GM12878 (cell line): ENCODE results near the gene TRAF3. TPM values are rescaled to one million over a fixed set of nuclear protein-coding genes. Genes with fewer than 3 reads are reported as not detected.

ENCODE experiments used
- ATAC-seq: fragments of 200-7000 bp; cut with Tn5 transposase; 3 replicates; pipeline ENCODE4 v1.9.1; 2020; ENCODE audit warnings: mild to moderate bottlenecking, moderate library complexity
- BruUV-seq: library from RNA; stranded (reverse); fragments of 400-500 nt; replicated peaks from 2 replicates; lab custom pipeline; 2021; lab: Mats Ljungman, UMichigan
- CTCF ChIA-PET: fragments of 300-600 bp; sonication (Branson Sonifier 250); formaldehyde crosslinking; extraction: SDS; loops from one replicate; lab custom pipeline; 2021; ENCODE audit warnings: inconsistent platforms; lab: Yijun Ruan, JAX
- POLR2A ChIA-PET: fragments of 350-600 bp; formaldehyde crosslinking; extraction: SDS; loops from one replicate; lab custom pipeline; 2021; ENCODE audit warnings: inconsistent platforms; lab: Charles Lee
- RAD21 ChIA-PET: fragments of 300-600 bp; sonication (Branson Sonifier 250); formaldehyde crosslinking; loops from one replicate; lab custom pipeline; 2023; ENCODE audit warnings: antibody characterized with exemption; ENCODE audit not compliant: unreplicated experiment; lab: Charles Lee
- SMC1A ChIA-PET: fragments of 300-600 bp; sonication (Branson Sonifier 250); formaldehyde crosslinking; loops from one replicate; lab custom pipeline; 2023; ENCODE audit not compliant: unreplicated experiment, uncharacterized antibody; lab: Charles Lee
- DNase-seq: peaks from one replicate; pipeline ENCODE4 v3.0.0-alpha.2; 2011; ENCODE audit warnings: low read depth, low spot score
- FAIRE-seq: peaks from 3 replicates; lab custom pipeline; 2011; peaks lifted over from hg19 to GRCh38; lab: Jason Lieb, UNC
- H2AFZ ChIP-seq: 2 replicates; pipeline ENCODE4 v1.6.0; 2011; ENCODE audit warnings: low read depth, low read length, control low read depth; ENCODE audit not compliant: control insufficient read depth
- H3K27ac ChIP-seq: 2 replicates; pipeline ENCODE4 v1.5.1; 2011; ENCODE audit warnings: control low read depth; ENCODE audit not compliant: control insufficient read depth, insufficient read depth
- H3K27me3 ChIP-seq, 2 experiments: replicated peaks in 1 of 2; 2 replicates each; pipeline versions ENCODE4 v1.6.0 to v1.6.1; 2011; ENCODE audit warnings: low read length in 1 of 2; ENCODE audit not compliant: control insufficient read depth in 2 of 2, insufficient read depth in 2 of 2
- H3K36me3 ChIP-seq, 2 experiments: 2 replicates each; pipeline ENCODE4 v1.5.1; 2011; ENCODE audit warnings: low read length in 1 of 2; ENCODE audit not compliant: control insufficient read depth in 2 of 2, insufficient read depth in 2 of 2
- H3K4me1 ChIP-seq: 2 replicates; pipeline ENCODE4 v1.6.1; 2011; ENCODE audit warnings: mild to moderate bottlenecking, low read length, moderate library complexity, mixed read lengths; ENCODE audit not compliant: control insufficient read depth, insufficient read depth
- H3K4me2 ChIP-seq: 2 replicates; pipeline ENCODE4 v1.6.0; 2011; ENCODE audit warnings: control low read depth; ENCODE audit not compliant: control insufficient read depth, insufficient read depth
- H3K4me3 ChIP-seq: fragments of 200-600 bp; sonication (generic); 2 replicates; pipeline ENCODE4 v1.5.1; 2016
- H3K79me2 ChIP-seq: 2 replicates; pipeline ENCODE4 v1.6.0; 2011; ENCODE audit warnings: low read length; ENCODE audit not compliant: control insufficient read depth, insufficient read depth
- H3K9ac ChIP-seq: 2 replicates; pipeline ENCODE4 v1.8.0; 2011; ENCODE audit warnings: low read length, control low read depth, mixed read lengths; ENCODE audit not compliant: control insufficient read depth, insufficient read depth
- H3K9me3 ChIP-seq: replicated peaks from 3 replicates; pipeline ENCODE4 v1.5.1; 2011; ENCODE audit warnings: mild to moderate bottlenecking, low read length; ENCODE audit not compliant: control insufficient read depth, insufficient read depth
- H4K20me1 ChIP-seq: 2 replicates; pipeline ENCODE4 v1.6.0; 2011; ENCODE audit not compliant: control insufficient read depth, insufficient read depth
- ATF3 ChIP-seq: IDR thresholded peaks from 2 replicates; pipeline ENCODE4 v1.6.1; 2011; ENCODE audit warnings: low read depth, mild to moderate bottlenecking, low read length, moderate library complexity, borderline replicate concordance; ENCODE audit errors: extremely low read depth
- CUX1 ChIP-seq: IDR thresholded peaks from 2 replicates; pipeline ENCODE4 v1.6.1; 2012; ENCODE audit warnings: improper control_type of control experiment, low read depth, low read length; ENCODE audit not compliant: insufficient replicate concordance
- E2F4 ChIP-seq: IDR thresholded peaks from 2 replicates; pipeline ENCODE4 v1.6.1; 2012; ENCODE audit warnings: low read depth, low read length, improper control_type of control experiment
- FOS ChIP-seq: IDR thresholded peaks from 3 replicates; pipeline ENCODE4 v1.6.1; 2011; ENCODE audit warnings: borderline replicate concordance; ENCODE audit not compliant: insufficient read length; ENCODE audit errors: extremely low read depth
- IRF5 ChIP-seq: fragments of 450-650 bp; IDR thresholded peaks from 2 replicates; pipeline ENCODE4 v1.6.1; 2017; ENCODE audit warnings: borderline replicate concordance
- JUNB ChIP-seq: IDR thresholded peaks from 2 replicates; pipeline ENCODE4 v1.6.1; 2016; ENCODE audit warnings: antibody characterized with exemption, mild to moderate bottlenecking
- MEF2A ChIP-seq: IDR thresholded peaks from 2 replicates; pipeline ENCODE4 v1.6.1; 2011; ENCODE audit warnings: low read depth, mild to moderate bottlenecking, low read length, moderate library complexity; ENCODE audit not compliant: insufficient read depth
- MYB ChIP-seq: fragments of 150-350 bp; IDR thresholded peaks from 2 replicates; pipeline ENCODE4 v1.6.1; 2014; ENCODE audit warnings: mild to moderate bottlenecking, low read depth, low read length, borderline replicate concordance
- NBN ChIP-seq: fragments of 450-650 bp; IDR thresholded peaks from 2 replicates; pipeline ENCODE4 v1.6.1; 2016
- NFYB ChIP-seq: IDR thresholded peaks from 2 replicates; pipeline ENCODE4 v1.6.1; 2011; ENCODE audit warnings: low read depth, mild to moderate bottlenecking, low read length, improper control_type of control experiment, moderate library complexity; ENCODE audit not compliant: insufficient read depth
- NKRF ChIP-seq: fragments of 450-650 bp; conservative IDR thresholded peaks from 2 replicates; pipeline ENCODE4 v1.6.1; 2017; ENCODE audit warnings: mild to moderate bottlenecking, moderate library complexity
- POLR2AphosphoS5 ChIP-seq: IDR thresholded peaks from 2 replicates; pipeline ENCODE4 v1.6.1; 2011; ENCODE audit warnings: mild to moderate bottlenecking, low read length, inconsistent platforms
- SMAD5 ChIP-seq: IDR thresholded peaks from 2 replicates; pipeline ENCODE4 v1.6.1; 2016; ENCODE audit warnings: antibody characterized with exemption, low read depth
- SREBF1 ChIP-seq: IDR thresholded peaks from 2 replicates; pipeline ENCODE4 v1.6.1; 2012; ENCODE audit warnings: mild to moderate bottlenecking, low read length
- ZNF217 ChIP-seq: fragments of 450-650 bp; IDR thresholded peaks from 2 replicates; pipeline ENCODE4 v1.6.1; 2017; ENCODE audit warnings: antibody characterized with exemption, mild to moderate bottlenecking
- ZNF622 ChIP-seq: fragments of 450-650 bp; IDR thresholded peaks from 2 replicates; pipeline ENCODE4 v1.6.1; 2017; ENCODE audit warnings: mild to moderate bottlenecking, inconsistent platforms
- WGBS: methylation state at CpG from one replicate; pipeline ENCODE4 v1.1.6; 2016; ENCODE audit warnings: low lambda C conversion rate; ENCODE audit not compliant: insufficient replicate concordance, insufficient coverage; ENCODE audit errors: missing lambda C conversion rate; 5-methylcytosine and 5-hydroxymethylcytosine counted together
- in situ Hi-C: fragments of 300-500 bp; cut with MboI; formaldehyde crosslinking; loops from 9 replicates; pipeline ENCODE4 v1.14.3; 2018; ENCODE audit warnings: mixed read lengths
- intact Hi-C: fragments of 100-400 bp; cut with micrococcal nuclease; formaldehyde crosslinking; loops from one replicate; pipeline ENCODE4 v1.14.2; 2022; ENCODE audit not compliant: unreplicated experiment
- polyA plus RNA-seq, 11 experiments: library from polyadenylated mRNA; depleted of rRNA in 4 of 11; unstranded in 6 of 11; stranded (reverse) in 5 of 11; fragments of >200 nt; fragmentation: Nextera tagmentation in 4 of 11; fragmentation: Illumina TruSeq in 1 of 11; extraction: Ambion mirVana in 4 of 11; extraction: Trizol in 1 of 11; gene quantifications; 1 replicate in 1 of 11; 2 replicates in 10 of 11; pipeline versions ENCODE4 v1.2.1 to v1.2.3, GENCODE V29; 2011 to 2016; ENCODE audit warnings: inconsistent platforms in 2 of 11, missing spikeins in 2 of 11, low read depth in 1 of 11
- total RNA-seq, 4 experiments: library from RNA; depleted of rRNA in 3 of 4; stranded (reverse); fragments of >200 nt in 3 of 4; fragmentation: Illumina TruSeq in 1 of 4; extraction: Trizol in 1 of 4; gene quantifications; 2 replicates each; pipeline versions ENCODE4 v1.2.1 to v1.2.3, GENCODE V29; 2013 to 2021

TRAF3 gene
- total and polyA plus RNA-seq, 10 of the 15 experiments (the other 5 are each of a cell fraction or from before 2014, with no cell fraction given): 3.0 to 70.1 (median 36.5) TPM

- DNase-seq: no peak
- no peaks in the 10 kb centered on the region for H3K9me3 ChIP-seq
- intact Hi-C loops (no loop called here), in situ Hi-C loops (no loop called here)
- ChIA-PET RAD21 (interaction anchor here (0.5 kb wide), 1 partner anchor 239 kb away, joined by 4 read pairs; no protein-coding TSS in a partner anchor), CTCF (no interaction called here), SMC1A (no interaction called here), POLR2A (no interaction called here)
- no peak overlapping the region for H3K27ac ChIP-seq
- peaks cover 9 to 10% of the 10 kb centered on the region in 2 experiments; a peak in 3 of 4 replicates for H3K36me3 ChIP-seq
- FAIRE-seq: no peak
- no peak overlapping the region for H2AFZ ChIP-seq
- BruUV-seq: no TSS peak
- no peak for ATAC-seq
- WGBS: 75% methylated on average over 8 of the region's 8 CpGs
- H3K27me3 ChIP-seq: no peaks in the 10 kb centered on the region
- H3K4me1 ChIP-seq: peaks cover 19% of the 10 kb centered on the region
- no peak overlapping the region for H3K4me2 ChIP-seq
- no peaks in the 10 kb centered on the region for H4K20me1 ChIP-seq
- no peak overlapping the region for H3K4me3 ChIP-seq
- no peak overlapping the region for H3K9ac ChIP-seq
- no peaks in the 10 kb centered on the region for H3K79me2 ChIP-seq
- TF ChIP-seq CUX1 (no peak), FOS (no peak), NKRF (no peak), ATF3 (no peak), E2F4 (no peak), SMAD5 (no peak), IRF5 (no peak), NFYB (no peak), MEF2A (no peak), ZNF217 (no peak), POLR2AphosphoS5 (no peak), ZNF622 (no peak), JUNB (no peak), MYB (no peak), NBN (no peak), SREBF1 (no peak)
These were observed 174.6 kb downstream of the TRAF3 start for GRCh38 chr14:102951799-102952198.
